ENCODE data around the gene SH2D3A. TPM values are rescaled to one million over a fixed set of nuclear protein-coding genes. Genes with fewer than 3 reads are reported as not detected.
"Not testable (repeated sequence)": the region's sequence is repeated elsewhere in the genome, so short reads cannot be mapped to it uniquely, and the experiment has no call there.

The SH2D3A gene
- total RNA-seq, 4 donors from 2014 or later, result 52.4 to 77.2 (median 66.8) TPM

DNA sequence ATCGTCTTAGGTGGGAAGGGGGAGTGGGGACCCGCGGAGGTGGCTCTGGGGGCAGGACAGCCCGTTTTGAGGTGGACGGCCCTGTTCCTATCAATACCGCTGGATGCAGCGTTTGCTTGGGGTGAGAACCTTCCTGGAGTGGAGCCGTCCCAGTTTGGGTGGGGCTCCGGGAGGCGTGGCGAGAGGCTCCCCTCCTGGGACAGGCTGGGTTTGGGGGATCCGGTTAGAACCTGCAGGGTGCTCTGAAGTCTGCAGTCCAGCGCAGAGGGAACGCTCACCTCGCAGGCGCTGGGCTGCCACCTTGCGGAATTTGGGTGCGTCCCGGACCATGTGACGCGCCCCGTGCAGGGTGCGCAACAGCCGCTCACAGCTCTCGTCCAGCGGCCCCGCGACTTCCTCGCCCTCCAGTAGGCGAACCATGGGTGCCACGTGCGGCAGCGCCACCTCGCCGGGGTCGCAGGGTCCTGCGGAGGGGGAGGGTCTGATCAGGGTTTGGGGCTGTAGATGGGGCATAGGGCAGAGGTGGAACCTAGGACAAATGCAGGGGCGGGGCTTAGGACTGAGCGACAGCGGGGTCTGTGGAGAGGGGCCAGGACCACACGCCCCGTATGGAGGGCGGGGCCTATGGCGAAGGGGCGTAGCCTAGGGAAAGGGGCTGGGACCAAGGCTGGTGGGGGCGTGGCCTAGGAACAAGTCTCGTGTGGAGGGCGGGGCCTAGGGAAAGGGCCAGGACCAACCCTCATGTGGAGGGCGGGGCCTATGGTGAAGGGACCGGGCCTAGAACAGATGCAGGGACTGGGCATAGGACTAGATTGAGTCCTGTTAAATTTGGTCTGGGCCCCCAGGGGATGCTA, 13.8 kb downstream of the SH2D3A start:
- peaks cover 26% of the 10 kb centered on the region for H3K4me1 ChIP-seq
- H3K36me3 ChIP-seq, result peaks cover 53% of the 10 kb centered on the region
- H3K27me3 ChIP-seq, result no peaks in the 10 kb centered on the region
- peak overlapping the region; percentile 38 for H3K4me3 ChIP-seq
- TF ChIP-seq POLR2A (IDR thresholded peaks at IDR 0.05), result no peak
- TF ChIP-seq POLR2AphosphoS5 (IDR thresholded peaks at IDR 0.05), result peak in 2 of 3 donors; percentile 18 to 59
- TF ChIP-seq, protein P1, sequence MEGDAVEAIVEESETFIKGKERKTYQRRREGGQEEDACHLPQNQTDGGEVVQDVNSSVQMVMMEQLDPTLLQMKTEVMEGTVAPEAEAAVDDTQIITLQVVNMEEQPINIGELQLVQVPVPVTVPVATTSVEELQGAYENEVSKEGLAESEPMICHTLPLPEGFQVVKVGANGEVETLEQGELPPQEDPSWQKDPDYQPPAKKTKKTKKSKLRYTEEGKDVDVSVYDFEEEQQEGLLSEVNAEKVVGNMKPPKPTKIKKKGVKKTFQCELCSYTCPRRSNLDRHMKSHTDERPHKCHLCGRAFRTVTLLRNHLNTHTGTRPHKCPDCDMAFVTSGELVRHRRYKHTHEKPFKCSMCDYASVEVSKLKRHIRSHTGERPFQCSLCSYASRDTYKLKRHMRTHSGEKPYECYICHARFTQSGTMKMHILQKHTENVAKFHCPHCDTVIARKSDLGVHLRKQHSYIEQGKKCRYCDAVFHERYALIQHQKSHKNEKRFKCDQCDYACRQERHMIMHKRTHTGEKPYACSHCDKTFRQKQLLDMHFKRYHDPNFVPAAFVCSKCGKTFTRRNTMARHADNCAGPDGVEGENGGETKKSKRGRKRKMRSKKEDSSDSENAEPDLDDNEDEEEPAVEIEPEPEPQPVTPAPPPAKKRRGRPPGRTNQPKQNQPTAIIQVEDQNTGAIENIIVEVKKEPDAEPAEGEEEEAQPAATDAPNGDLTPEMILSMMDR (IDR thresholded peaks at IDR 0.05), result peak; percentile 9 to 45
- no peak for TF ChIP-seq EP300 (IDR thresholded peaks at IDR 0.05)
- no peaks in the 10 kb centered on the region for H3K9me3 ChIP-seq
- 14% methylated on average over 37 of the region's 50 CpGs for WGBS
- DNase-seq (ENCODE audit: low spot score in 2 of 2), result peak; percentile 88 to 93
- H3K27ac ChIP-seq, result peak overlapping the region; percentile 64

DNA sequence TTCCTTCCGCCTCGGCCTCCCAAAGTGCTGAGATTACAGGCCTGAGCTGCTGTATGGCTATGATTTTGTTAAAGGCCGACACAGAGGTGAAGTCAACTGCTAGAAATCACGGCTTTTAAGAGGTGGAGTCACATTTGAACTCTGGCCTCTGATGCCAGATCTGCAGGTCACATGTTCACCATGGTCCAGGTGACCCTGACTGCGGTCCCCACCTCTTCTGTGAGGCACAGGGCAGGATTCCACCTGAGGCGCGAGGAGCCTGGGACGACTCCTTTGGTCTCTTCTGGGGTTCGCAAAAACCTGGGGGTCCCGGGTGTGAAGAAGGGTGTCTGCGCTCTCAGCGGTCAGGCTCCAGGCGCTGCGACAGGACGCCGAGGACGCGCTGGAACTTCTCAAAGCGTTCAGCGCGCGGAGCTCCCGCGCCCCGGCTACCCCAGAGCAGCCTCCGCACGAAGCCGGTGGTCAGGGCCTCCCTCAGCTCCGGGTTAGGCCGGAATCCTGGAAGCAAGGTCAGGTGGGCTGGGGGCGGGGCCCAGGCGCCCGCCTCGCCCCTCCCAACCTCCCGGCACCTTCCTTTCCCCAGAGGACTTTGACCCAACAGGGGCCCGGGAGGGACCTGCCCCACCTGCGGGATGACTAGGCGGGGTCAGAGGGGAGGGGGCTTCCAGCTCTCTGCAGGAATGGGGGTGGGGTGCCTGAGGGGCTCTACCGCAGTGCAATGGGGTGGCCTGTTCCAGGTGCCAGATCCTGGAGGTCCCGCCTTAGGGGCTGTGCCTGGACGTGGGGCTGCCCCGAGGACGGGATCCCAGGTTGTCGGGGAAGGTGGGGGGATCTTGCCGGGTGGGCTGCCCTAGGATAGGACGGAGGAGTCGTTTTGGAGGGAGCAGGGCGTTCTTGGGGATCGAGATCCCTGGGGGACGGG, 14.7 kb downstream of the SH2D3A start:
- no peak for DNase-seq (ENCODE audit: low spot score in 2 of 2)
- peaks cover 26% of the 10 kb centered on the region for H3K4me1 ChIP-seq
- 68% methylated on average over 22 of the region's 50 CpGs for WGBS
- H3K27ac ChIP-seq, result no peak overlapping the region
- peak overlapping the region; percentile 38 for H3K4me3 ChIP-seq
- H3K36me3 ChIP-seq, result peaks cover 60% of the 10 kb centered on the region
- TF ChIP-seq POLR2AphosphoS5 (IDR thresholded peaks at IDR 0.05) (no peak), EP300 (IDR thresholded peaks at IDR 0.05) (no peak), POLR2A (IDR thresholded peaks at IDR 0.05) (no peak)
- TF ChIP-seq, protein P1 (IDR thresholded peaks at IDR 0.05), result no peak
- H3K9me3 ChIP-seq, result no peaks in the 10 kb centered on the region
- H3K27me3 ChIP-seq, result no peaks in the 10 kb centered on the region

DNA sequence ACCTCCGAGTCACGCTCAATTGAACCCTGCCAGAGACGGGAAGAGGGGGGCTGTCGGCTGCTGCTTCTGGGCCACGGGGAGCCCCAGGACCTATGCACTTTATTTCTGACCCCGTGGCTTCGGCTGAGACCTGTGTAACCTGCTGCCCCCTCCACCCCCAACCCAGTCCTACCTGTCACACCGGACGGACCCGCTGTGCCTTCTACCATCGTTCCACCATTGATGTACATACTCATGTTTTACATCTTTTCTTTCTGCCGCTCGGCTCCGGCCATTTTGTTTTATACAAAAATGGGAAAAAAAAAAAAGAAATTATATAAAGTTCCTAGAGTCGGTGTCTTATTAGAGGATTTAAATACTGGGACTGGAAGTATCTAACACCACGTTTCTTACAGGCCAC, 16.0 kb downstream of the SH2D3A start:
- H3K4me3 ChIP-seq, result no peak overlapping the region
- no peak for TF ChIP-seq EP300 (IDR thresholded peaks at IDR 0.05)
- TF ChIP-seq POLR2A (IDR thresholded peaks at IDR 0.05), result no peak
- TF ChIP-seq, protein P1 (IDR thresholded peaks at IDR 0.05), result no peak
- no peak for TF ChIP-seq POLR2AphosphoS5 (IDR thresholded peaks at IDR 0.05)
- peaks cover 26% of the 10 kb centered on the region for H3K4me1 ChIP-seq
- 86% methylated on average over 16 of the region's 16 CpGs for WGBS
- no peaks in the 10 kb centered on the region for H3K9me3 ChIP-seq
- H3K27ac ChIP-seq, result no peak overlapping the region
- no peaks in the 10 kb centered on the region for H3K27me3 ChIP-seq
- H3K36me3 ChIP-seq, result peaks cover 71% of the 10 kb centered on the region
- DNase-seq (ENCODE audit: low spot score in 2 of 2), result no peak

DNA sequence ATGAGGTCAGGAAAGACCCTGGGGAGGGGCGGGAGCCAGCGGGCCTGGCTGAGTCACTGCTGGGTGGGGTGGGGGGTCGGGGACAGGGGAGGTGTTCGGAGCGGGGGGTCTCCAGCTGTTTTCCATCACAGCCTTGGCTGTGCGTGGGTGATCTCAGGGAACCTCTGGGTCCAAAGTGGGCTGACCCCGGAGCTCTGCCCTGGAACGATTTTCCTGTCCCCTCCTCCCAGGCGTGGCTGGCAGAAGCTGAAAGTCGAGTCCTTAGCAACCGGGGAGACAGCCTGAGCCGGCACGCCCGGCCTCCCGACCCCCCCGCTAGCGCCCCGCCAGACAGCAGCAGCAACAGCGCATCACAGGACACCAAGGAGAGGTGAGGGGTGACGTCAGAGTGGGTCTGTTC, 17.2 kb downstream of the SH2D3A start:
- Histone ChIP-seq H3K4me3 (no peak overlapping the region), H3K36me3 (peaks cover 76% of the 10 kb centered on the region), H3K27ac (peak overlapping the region; percentile 15)

DNA sequence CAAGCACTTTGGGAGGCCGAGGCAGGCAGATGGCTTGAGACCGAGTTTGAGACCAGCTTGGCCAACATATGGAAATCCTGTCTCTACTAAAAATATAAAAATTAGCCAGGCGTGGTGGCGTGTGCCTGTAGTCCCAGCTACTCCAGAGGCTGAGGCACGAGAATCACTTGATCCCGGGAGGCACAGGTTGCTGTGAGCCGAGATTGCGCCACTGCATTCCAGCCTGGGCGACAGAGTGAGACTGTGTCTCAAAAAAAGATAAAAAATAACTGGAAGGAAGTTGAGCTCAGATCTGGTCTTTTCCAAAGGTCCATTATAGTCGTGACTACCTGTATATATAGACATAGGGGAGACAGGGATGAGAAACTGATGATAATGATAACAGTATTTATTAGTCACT, 18.7 kb downstream of the SH2D3A start:
- H3K27ac ChIP-seq; H3K27me3 ChIP-seq; DNase-seq (ENCODE audit: low spot score in 2 of 2); H3K4me3 ChIP-seq; H3K9me3 ChIP-seq: not testable (repeated sequence)
- H3K4me1 ChIP-seq, result peaks cover 45% of the 10 kb centered on the region
- peaks cover 75% of the 10 kb centered on the region for H3K36me3 ChIP-seq
- WGBS, result 85% methylated on average over 10 of the region's 10 CpGs

More for the DNA sequence above, 17.2 kb downstream of the SH2D3A start:
- no peaks in the 10 kb centered on the region for H3K27me3 ChIP-seq
- WGBS, result 80% methylated on average over 2 of the region's 20 CpGs
- peak in 1 of 2 donors; percentile 71 for DNase-seq (ENCODE audit: low spot score in 2 of 2)
- H3K9me3 ChIP-seq, result no peaks in the 10 kb centered on the region
- TF ChIP-seq POLR2A (IDR thresholded peaks at IDR 0.05) (no peak), EP300 (IDR thresholded peaks at IDR 0.05) (no peak), POLR2AphosphoS5 (IDR thresholded peaks at IDR 0.05) (no peak)
- TF ChIP-seq, protein P1 (IDR thresholded peaks at IDR 0.05), result no peak
- peaks cover 34% of the 10 kb centered on the region for H3K4me1 ChIP-seq
